Endothelial cell of umbilical vein (primary cell): Measurements from ENCODE around the gene CTIF. TPM values are rescaled to one million over a fixed set of nuclear protein-coding genes. Genes with fewer than 3 reads are reported as not detected.
A peak's percentile ranks its signal among the peaks of the same experiment; 100 is the strongest.

Source experiments
- BruUV-seq: library from RNA; stranded (reverse); fragments of 400-500 nt; replicated peaks from 2 replicates; lab custom pipeline; 2021; lab: Mats Ljungman, UMichigan
- CTCF ChIA-PET: fragments of 300-600, 350-600 bp; sonication (Branson Sonifier 250); formaldehyde crosslinking; loops from one replicate; lab custom pipeline; 2021; ENCODE audit warnings: antibody characterized with exemption, inconsistent platforms; lab: Charles Lee
- POLR2A ChIA-PET: fragments of 300-600, 350-600 bp; sonication (Branson Sonifier 250); formaldehyde crosslinking; loops from one replicate; lab custom pipeline; 2021; ENCODE audit warnings: antibody characterized with exemption, inconsistent platforms; lab: Charles Lee
- DNase-seq: peaks from one replicate; pipeline ENCODE4 v3.0.0-alpha.2; 2011; ENCODE audit warnings: low read depth, low spot score
- FAIRE-seq: peaks from 2 replicates; lab custom pipeline; 2011; peaks lifted over from hg19 to GRCh38; lab: Jason Lieb, UNC
- H2AFZ ChIP-seq: 2 replicates; pipeline ENCODE4 v1.6.0; 2012; ENCODE audit warnings: low read depth, low read length, control low read depth, inconsistent platforms
- H3K27ac ChIP-seq: 2 replicates; pipeline ENCODE4 v1.5.1; 2011; ENCODE audit warnings: low read depth, mild to moderate bottlenecking, control low read depth, low read length, moderate library complexity; ENCODE audit not compliant: insufficient read depth
- H3K27me3 ChIP-seq, 2 experiments: 2 replicates each; pipeline versions ENCODE4 v1.6.0 to v1.6.1; 2011; ENCODE audit warnings: low read length in 2 of 2, mixed read lengths in 1 of 2; ENCODE audit not compliant: control insufficient read depth in 2 of 2, insufficient read depth in 2 of 2
- H3K36me3 ChIP-seq, 2 experiments: 2 replicates in 1 of 2; 3 replicates in 1 of 2; pipeline ENCODE4 v1.5.1; 2011; ENCODE audit warnings: low read length in 2 of 2, mild to moderate bottlenecking in 1 of 2, moderate library complexity in 1 of 2; ENCODE audit not compliant: control insufficient read depth in 2 of 2, insufficient read depth in 2 of 2; ENCODE audit errors: extremely low read depth in 1 of 2
- H3K4me1 ChIP-seq: 3 replicates; pipeline ENCODE4 v1.5.1; 2011; ENCODE audit warnings: mild to moderate bottlenecking, low read length; ENCODE audit not compliant: control insufficient read depth, insufficient read depth; ENCODE audit errors: extremely low read depth
- H3K4me2 ChIP-seq: 2 replicates; pipeline ENCODE4 v1.6.1; 2011; ENCODE audit warnings: low read length, control low read depth, mixed read lengths; ENCODE audit not compliant: insufficient read depth
- H3K4me3 ChIP-seq, 3 experiments: fragments of 200-600 bp in 1 of 3; sonication (generic), shearing (Covaris generic) in 1 of 3; replicated peaks in 1 of 3; 2 replicates each; pipeline ENCODE4 v1.5.1; 2011 to 2016; ENCODE audit warnings: control low read depth in 3 of 3, low read length in 3 of 3, mild to moderate bottlenecking in 2 of 3, inconsistent platforms in 1 of 3, low read depth in 1 of 3, moderate library complexity in 1 of 3; ENCODE audit not compliant: insufficient read depth in 1 of 3
- H3K79me2 ChIP-seq: 2 replicates; pipeline ENCODE4 v1.6.0; 2012; ENCODE audit warnings: low read length, inconsistent platforms; ENCODE audit not compliant: control insufficient read depth, insufficient read depth
- H3K9ac ChIP-seq: replicated peaks from 2 replicates; pipeline ENCODE3; 2011; ENCODE audit warnings: low read length, control low read depth; ENCODE audit not compliant: insufficient read depth; ENCODE audit errors: extremely low read depth
- H3K9me1 ChIP-seq: replicated peaks from 3 replicates; pipeline ENCODE4 v1.6.0; 2011; ENCODE audit warnings: mild to moderate bottlenecking, low read length; ENCODE audit not compliant: control insufficient read depth, insufficient read depth; ENCODE audit errors: extremely low read depth
- H3K9me3 ChIP-seq: replicated peaks from 2 replicates; pipeline ENCODE4 v1.5.1; 2012; ENCODE audit warnings: low read length, inconsistent platforms; ENCODE audit not compliant: control insufficient read depth, insufficient read depth
- H4K20me1 ChIP-seq: replicated peaks from 2 replicates; pipeline ENCODE3; 2011; ENCODE audit warnings: mild to moderate bottlenecking, low read length; ENCODE audit not compliant: control insufficient read depth, insufficient read depth; ENCODE audit errors: extremely low read depth
- CTCF ChIP-seq, 2 donors: IDR thresholded peaks; 1 replicate in 1 of 2; 2 replicates in 1 of 2; pipeline ENCODE4 v1.5.1; 2011; ENCODE audit warnings: low read length in 2 of 2, mild to moderate bottlenecking in 2 of 2, moderate library complexity in 2 of 2, control low read depth in 1 of 2, inconsistent platforms in 1 of 2, low read depth in 1 of 2; ENCODE audit not compliant: insufficient read depth in 1 of 2; ENCODE audit errors: extremely low read depth in 1 of 2
- FOS ChIP-seq: IDR thresholded peaks from 2 replicates; pipeline ENCODE4 v1.6.1; 2011; ENCODE audit warnings: mild to moderate bottlenecking, low read length, moderate library complexity, borderline replicate concordance; ENCODE audit not compliant: insufficient read depth
- GATA2 ChIP-seq: IDR thresholded peaks from 2 replicates; pipeline ENCODE4 v1.7.0; 2011; ENCODE audit warnings: low read depth, mild to moderate bottlenecking, moderate library complexity, mixed read lengths, low read length; ENCODE audit not compliant: insufficient read length, insufficient read depth
- POLR2AphosphoS5 ChIP-seq: IDR thresholded peaks from 2 replicates; pipeline ENCODE4 v1.6.1; 2012; ENCODE audit warnings: low read depth, mild to moderate bottlenecking, control low read depth, low read length, moderate library complexity; ENCODE audit not compliant: insufficient read depth
- dilution Hi-C: fragments of 300-500 bp; cut with MboI; formaldehyde crosslinking; loops from one replicate; pipeline ENCODE4 v1.15.0; 2019; ENCODE audit warnings: low sequenced_read_pairs; ENCODE audit not compliant: extremely low pct_ligation_motif_present
- intact Hi-C: fragments of 100-400 bp; cut with micrococcal nuclease; formaldehyde crosslinking; loops from one replicate; pipeline ENCODE4 v1.10.0; 2022
- polyA plus RNA-seq, 4 experiments: library from polyadenylated mRNA; depleted of rRNA in 3 of 4; stranded (reverse) in 3 of 4; unstranded in 1 of 4; fragments of >200 nt; gene quantifications; 2 replicates each; pipeline versions ENCODE4 v1.2.1 to v1.2.3, GENCODE V29; 2011 to 2012; ENCODE audit warnings: missing spikeins in 1 of 4
- total RNA-seq: library from RNA; stranded (reverse); gene quantifications from 2 replicates; pipeline ENCODE4 v1.2.3, GENCODE V29; 2021

Gene CTIF
- total and polyA plus RNA-seq, 2 donors (not counting 3 experiments of a cell fraction or from before 2014, with no cell fraction given), result 20.9 to 57.7 TPM

- H3K27me3 ChIP-seq, result no peaks in the 10 kb centered on the region
- no peaks in the 10 kb centered on the region for H3K79me2 ChIP-seq
- peak; percentile 21 for FAIRE-seq
- H3K4me1 ChIP-seq, result peaks cover 17% of the 10 kb centered on the region
- TF ChIP-seq GATA2, result no peak
- CTCF ChIA-PET, result interaction anchor here (0.9 to 6.1 kb wide), 7 partner anchors 32 to 559 kb away, joined by 3 to 56 read pairs (median 4); no protein-coding TSS in a partner anchor
- BruUV-seq, result no TSS peak
- no peaks in the 10 kb centered on the region for H3K9me3 ChIP-seq
- H3K4me2 ChIP-seq, result no peak overlapping the region
- POLR2A ChIA-PET, result no interaction called here
- no peak overlapping the region for H3K9ac ChIP-seq
- no peak overlapping the region for H2AFZ ChIP-seq
- H3K36me3 ChIP-seq, result no peaks in the 10 kb centered on the region
- no peak overlapping the region for H3K27ac ChIP-seq
- H4K20me1 ChIP-seq, result no peaks in the 10 kb centered on the region
- dilution Hi-C loops (no loop called here), intact Hi-C loops (loop anchor here (5.0 kb wide), 1 partner anchor 343 kb away; no protein-coding TSS in a partner anchor)
- H3K9me1 ChIP-seq, result no peaks in the 10 kb centered on the region
- no peak for DNase-seq
- no peak overlapping the region for H3K4me3 ChIP-seq
Observed at GRCh38 chr18:48679236-48679635, 140.4 kb downstream of the CTIF start.

DNA sequence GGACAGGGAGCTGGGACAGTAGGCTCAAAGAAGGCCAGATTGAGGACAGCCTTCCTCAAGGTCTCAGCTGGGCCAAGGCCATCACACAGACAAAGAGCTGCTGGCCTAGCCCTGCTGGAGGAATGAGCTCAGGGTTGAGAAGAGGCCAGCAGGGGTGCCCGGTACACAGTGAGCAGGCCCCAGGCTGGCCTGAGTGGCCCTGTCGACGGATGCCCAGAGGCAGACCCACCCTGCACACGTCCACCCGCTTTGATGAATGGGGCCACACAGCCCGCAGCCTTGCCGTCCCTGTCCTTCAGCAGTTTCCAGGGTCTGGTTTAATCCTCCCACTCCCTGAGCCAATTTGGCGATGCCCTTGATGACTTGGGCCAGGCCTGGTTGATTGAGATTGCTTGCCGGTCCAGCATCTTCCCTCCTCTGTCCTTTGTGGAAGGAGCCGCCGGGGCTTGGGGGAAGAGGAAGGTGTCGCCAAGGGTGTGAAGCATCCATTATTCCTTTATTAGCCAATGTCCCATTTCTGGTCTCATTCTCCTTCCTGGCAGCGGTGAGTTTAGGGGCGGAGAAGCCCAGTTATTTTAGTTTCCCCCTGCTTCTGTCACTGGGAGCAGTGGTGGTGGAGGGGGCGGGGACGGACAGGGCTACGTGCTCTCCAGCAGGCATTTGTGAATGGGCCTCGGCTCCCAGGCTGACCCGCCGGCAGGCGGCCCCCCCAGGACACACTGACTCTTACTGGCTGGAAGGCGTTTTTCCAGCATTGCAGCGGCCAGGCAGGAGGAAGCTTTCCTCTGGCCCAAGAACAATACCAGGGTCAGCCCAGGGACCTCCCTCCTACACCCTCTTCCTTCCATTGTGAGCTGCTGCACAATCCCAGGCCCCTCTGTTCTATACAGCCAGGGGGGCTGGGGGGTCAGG, 141.8 kb downstream of the CTIF start:
- DNase-seq (peak; percentile 96), FAIRE-seq (peak; percentile 97)
- intact Hi-C loops, result loop anchor here (1.0 to 5.0 kb wide), 9 partner anchors 15 to 558 kb away; partner anchors contain the start of gene SMAD7
- Histone ChIP-seq H3K36me3 (no peaks in the 10 kb centered on the region), H3K27ac (peak overlapping the region; percentile 42), H3K9ac (no peak overlapping the region), H3K27me3 (no peaks in the 10 kb centered on the region), H3K9me3 (no peaks in the 10 kb centered on the region), H3K9me1 (no peaks in the 10 kb centered on the region), H3K4me2 (no peak overlapping the region), H3K79me2 (no peaks in the 10 kb centered on the region), H3K4me1 (peaks cover 17% of the 10 kb centered on the region), H3K4me3 (no peak overlapping the region), H4K20me1 (no peaks in the 10 kb centered on the region), H2AFZ (peak overlapping the region; percentile 15)
- BruUV-seq, result no TSS peak
- ChIA-PET POLR2A (interaction anchor here (0.6 kb wide), 2 partner anchors 207 to 563 kb away, joined by 3 to 4 read pairs; no protein-coding TSS in a partner anchor), CTCF (interaction anchor here (0.6 to 6.1 kb wide), 28 partner anchors 9 to 766 kb away, joined by 3 to 56 read pairs (median 4); no protein-coding TSS in a partner anchor)
- no peak for TF ChIP-seq FOS
- peak; percentile 31 for TF ChIP-seq POLR2AphosphoS5
- TF ChIP-seq CTCF (IDR thresholded peaks at IDR 0.05; ENCODE audit: extremely low read depth in 1 of 2, insufficient read depth in 1 of 2, low read depth in 1 of 2, low read length in 2 of 2), result peak; percentile 26 to 67
- dilution Hi-C loops, result no loop called here
